Suppressor macrophage treated with lipopolysaccharide for 1 hour (primary cell): ENCODE results near the gene AAMP.

ENCODE experiments used
- DNase-seq, 3 donors: peaks; one replicate each; pipeline ENCODE4 v3.0.0-alpha.2; 2020 to 2022

AAMP gene

DNA sequence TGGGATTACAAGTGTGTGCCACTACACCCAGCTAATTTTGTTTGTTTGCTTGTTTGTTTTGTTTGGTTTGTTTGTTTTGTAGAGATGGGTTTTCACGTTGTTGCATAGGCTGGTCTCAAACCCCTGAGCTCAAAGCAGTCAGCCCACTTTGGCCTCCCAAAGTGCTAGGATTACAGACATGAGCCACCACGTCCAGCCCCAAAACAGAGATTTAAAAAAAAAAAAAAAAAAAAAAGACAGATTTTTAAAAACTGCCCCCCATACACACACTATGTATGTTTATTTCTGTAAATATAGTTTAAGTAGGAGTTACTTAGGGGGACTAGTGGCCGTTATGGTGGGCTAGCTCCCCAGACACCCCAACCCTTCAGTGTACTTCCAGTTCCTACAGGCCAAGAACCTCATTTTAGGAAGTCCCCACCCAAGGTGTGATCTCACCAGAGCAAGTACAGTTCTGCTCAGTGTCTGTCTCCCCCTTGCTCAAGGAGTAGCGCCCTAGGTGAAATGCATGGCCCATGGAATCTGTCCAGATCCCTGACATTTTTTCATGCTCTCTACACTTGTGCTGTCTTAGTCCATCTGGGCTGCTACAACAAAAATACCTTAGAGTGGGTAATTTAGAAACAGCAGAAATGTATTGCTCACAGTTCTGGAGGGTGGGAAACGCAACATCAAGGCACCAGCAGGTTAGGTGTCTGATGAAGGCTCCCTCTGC is 23.9 kb upstream of the AAMP start:
- DNase-seq, result peak; percentile 53 to 70 (median 60)

DNA sequence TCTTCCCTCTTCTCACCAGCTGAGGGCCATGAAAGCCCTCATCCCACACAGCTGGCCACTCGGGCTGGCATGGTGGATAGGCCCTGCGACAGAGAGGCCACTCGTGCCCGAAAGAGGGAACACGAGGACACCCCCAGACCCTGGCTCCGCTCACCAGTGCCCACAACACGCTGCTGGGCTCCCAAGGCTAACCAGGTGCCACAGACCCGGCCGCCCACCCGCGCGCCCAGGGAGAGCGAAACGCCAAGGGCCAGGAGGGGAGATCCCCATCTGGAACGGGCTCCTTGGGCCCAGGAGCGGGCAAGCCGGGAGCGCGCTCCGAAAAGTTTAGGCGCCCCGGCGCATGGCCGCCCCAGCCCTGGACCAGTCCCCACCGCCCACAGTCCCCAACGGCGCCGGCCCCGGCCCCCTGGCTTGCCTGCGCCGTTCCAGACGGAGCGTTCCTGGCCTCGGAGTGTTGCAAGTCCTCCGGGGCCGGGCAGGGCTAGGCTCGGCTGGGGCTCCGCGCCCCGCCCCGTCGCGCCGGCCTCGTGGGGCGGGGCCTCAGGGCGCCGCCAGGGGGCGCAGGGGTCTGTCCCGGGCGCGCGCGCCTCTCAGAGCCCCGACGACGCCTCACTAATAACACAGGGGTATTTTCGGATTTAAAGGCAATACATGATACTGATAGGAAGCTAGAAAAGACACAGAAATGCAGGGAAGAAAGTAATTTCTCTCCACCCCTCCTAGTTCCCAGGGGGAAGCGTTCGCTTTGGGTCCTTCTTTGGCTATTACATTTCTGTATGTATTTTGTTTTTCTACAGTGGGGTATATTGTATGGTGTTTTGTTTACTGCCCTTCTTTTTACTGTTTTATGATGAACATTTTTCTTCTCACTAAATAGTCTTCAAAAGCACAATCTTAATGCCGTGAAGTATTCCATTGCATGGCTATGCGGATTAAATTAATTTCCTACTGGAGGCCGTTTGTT is 22.4 kb upstream of the AAMP start, which contains the start of gene TMBIM1:
Gene TMBIM1 (minus strand): TSS at position 456 of the 967 bp plus-strand sequence. CDS start 10,362 bp downstream, outside the sequence.
- peak; percentile 85 to 97 (median 93) for DNase-seq

DNA sequence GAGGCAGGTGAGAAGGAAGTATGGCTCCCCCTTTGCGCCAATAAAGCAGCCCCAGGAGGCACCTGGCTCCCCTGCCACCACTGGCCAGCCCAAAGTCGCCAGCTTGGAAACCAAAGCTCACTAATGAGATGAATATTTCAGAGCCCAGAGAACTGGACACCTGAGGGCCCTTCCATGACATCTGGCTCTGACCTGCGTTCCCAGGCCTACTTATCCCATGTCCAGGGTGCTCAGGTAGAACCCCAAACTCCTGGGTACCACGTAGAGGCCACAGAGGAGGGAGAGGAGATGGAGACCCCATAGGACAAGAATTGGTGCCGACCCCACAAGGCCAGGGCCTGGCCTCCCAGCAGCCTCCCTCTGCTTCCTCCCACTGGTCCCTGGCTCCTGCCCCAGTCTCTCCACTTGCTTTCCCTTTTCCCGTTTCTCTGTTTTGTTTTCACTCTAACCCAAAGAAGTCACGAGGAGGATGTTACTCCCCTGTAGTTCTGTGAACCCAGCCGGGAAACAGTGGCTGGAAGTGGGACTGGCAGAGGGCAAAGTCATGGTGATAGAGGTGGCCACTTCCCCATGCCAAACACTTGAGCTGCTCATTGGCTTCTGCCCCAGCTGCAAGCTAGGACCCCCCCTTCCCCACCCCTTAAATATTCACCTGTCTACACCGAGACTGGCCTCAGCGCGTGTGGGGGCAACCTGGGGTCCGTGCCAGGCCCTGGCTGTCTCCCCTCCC is 21.5 kb upstream of the AAMP start:
- peak; percentile 72 to 89 (median 83) for DNase-seq

DNA sequence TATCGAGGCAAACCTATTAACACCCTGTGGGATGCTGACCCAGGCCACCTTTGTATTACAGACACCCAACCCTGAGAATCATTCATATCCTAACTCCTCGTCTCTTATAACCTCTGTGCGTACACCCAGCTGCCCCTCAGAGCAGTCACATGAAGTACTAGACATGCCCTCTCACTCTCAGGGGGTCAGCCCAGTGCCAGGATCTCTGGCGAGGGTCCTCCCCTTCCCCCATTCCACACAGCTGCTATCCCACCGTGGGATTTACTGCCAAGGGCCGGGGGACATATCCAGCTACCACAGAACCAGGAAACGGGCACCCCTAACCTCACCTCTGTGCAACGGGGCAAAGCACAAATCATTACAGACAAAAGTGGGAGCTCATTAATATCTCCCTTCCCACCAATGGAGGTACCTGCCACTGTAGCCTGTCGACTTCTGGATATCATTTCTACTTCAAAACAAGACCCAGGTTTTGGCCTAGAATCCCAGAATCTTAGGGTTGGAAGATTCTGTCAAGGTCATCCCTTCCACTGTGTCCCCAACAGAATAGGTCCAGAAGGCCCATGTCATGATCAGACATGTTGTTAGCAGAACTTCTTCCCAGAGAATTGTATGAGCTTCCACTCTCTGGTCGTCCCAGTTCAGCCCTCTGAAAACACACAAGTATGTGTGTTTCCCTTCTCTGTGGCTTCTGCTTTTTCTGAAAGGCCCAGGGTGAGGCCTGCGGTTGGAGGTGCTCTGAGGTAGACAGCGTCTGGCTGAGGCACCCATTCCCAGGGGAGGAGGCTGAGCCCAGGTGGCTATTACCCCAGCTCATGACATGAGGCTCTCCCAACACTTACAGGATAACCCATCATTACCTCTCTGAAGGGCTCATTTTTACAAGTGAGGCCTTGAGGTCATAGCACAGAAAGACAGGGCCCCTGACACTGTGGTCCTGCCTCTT is 20.7 kb upstream of the AAMP start:
- DNase-seq, result peak; percentile 60 to 63 (median 61)

DNA sequence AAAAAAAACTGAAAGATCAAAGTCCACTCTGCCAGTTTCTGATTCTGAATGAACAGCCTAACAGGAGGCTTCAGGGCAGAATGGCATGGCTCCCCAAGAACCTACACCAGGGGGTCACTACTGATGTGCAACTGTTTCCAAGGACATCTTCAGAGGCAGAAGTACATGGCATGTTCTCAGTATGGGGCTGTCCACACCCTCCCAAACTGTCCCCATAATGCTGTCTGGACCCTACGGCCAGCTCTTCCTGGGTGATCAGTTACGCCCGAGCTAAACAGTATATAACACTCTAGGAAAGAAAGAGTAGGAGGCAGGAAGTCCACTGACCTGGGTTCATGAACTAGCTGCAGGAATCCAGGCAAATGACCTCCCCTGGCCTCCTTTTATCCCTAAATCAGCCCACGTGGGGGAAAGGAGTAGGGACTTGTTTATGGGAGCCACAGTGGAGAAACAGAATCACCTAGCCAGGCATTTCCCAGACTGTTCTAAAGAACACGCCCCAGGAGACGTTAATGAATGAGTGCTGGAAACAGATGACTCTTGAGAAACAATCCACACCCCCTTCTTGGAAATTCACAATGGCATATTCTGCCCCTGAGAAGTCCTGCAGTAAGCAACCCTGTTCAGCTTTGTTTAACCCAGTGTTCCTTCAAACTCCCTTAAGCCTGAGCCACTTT is 19.8 kb upstream of the AAMP start:
- peak; percentile 46 to 70 (median 51) for DNase-seq

DNA sequence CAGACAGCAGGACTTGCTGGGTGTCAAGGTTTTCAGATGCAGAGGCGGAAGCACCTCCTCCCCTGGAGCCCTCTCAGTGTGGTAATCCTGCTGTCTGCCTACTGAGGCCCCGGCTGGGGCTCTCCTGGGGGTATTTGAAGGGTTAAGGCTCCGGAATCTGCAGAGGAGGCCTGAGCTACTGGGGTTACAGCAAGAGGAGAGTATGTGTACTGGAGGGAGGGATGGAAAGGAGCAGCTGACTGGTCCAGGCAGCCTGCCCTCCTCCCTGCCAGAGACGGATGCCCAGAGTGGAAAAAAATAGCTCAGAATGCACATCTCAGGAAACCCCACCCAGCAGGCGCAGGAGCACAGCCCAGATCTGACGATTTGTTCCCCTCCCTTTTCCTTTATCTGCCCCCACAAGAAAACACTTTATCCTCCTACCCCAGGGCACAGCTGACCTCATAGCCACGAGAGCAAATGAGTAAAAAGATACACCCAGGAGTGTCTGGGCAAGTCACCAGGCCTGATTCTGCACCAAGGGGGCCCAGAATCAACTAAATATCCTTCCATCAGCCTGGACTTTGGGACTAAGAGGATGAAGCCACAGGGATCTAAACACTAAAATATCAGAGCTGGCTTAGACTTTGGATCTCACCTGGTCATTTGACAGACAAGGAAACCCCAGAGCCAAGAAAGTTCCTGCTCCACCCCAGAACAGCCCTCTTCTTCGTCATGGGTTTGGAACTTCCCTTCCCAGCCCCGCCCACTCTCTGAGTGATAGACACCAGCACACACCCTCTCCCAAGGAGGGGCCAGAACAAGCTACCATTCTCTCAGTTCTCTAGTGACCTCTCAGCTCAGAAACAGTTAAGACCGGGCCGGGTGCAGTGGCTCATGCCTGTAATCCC is 16.9 kb upstream of the AAMP start:
- DNase-seq, result peak; percentile 97 to 99 (median 98)

DNA sequence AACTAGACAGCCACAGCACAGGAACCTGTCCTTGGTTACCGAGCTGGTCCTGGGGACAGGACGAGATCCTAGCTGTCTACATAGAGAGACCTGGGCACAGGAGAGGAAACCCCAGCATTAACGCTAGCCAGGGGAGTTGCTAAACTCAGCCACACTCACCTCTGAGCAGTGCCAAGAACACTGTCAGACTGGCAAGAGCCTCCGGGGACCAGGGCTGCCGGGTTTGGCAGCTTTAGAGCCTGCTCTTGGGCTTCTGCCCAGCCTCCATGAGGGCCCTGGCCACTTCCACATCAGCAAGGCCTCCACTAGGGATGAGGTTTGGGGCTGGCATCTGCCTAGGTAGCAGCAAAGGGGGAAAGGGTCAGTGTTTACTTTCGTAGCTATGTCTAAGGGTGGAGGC is 15.7 kb upstream of the AAMP start:
- DNase-seq, result no peak

DNA sequence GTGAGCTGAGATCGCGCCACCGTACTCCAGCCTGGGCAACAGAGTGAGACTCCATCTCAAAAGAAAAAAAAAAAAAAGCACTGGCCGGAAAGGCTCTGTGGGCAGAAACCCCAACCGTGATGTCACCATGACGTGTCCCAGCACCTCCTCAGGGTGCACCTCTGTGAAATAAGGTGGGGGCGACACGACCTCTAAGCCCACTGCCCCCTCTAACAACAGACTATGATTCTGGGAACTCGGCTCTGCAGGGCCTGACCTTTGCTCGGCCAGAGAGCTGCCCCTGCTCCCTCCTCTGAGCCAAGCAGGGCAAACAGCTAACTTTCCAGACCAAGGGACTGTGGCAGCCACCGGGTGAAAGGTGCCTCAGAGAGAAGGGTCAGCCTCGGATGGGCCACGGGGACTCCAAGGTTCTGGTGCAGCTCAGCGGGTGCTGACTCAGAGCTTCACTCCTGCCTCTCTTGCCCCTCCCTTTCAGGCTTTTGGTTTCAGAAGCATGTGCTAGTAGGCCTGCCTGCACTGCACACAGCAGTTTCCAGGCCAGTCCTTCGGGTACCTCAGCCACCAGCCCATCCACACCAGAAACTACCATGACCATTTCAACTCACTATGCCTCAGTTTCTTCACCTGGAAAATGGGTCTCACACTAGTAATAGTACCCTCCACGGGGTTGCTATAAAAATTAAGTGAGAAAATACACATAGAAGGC is 14.3 kb upstream of the AAMP start:
- peak; percentile 63 to 72 (median 69) for DNase-seq

DNA sequence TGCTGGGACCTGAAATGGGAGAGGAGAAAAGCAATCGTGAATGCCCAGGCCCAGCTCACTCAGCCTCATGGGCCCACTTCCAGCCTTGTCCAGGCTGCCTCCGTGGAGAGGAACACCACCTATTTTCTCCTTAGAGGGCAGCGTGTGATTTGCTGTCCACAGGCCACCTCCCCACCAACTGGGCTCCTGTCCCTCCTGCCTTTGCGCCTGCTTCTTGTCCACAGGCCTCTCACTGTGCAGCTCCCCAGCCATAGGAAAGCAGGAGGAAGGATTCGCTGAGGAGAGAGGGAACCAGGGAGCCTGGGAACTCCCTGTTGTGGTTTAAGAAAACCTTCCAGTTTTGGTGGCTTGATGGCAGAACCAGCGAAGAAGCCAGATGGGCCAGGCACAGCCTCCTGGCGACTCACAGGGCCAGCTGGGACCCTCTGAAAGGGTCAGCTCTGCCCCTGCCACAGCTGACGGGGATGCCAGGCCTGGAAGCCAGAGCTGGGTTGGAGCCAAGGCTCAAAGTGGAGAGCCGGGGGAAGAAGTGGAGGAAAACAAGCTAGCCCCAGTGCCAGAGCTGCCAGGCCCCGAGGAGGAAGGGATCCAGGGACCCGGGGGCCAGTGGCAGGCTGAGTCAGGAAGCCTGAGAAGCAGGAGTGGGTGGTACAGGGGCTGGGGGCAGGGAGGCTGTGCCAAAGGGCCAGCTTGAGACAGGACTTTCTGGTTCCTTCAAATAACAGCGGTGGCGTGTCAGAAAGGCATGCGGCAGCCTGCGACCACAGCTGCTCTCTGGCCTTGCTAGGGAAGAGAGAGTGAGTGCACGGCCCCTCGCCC is 12.4 kb upstream of the AAMP start:
- peak; percentile 44 to 67 (median 62) for DNase-seq

DNA sequence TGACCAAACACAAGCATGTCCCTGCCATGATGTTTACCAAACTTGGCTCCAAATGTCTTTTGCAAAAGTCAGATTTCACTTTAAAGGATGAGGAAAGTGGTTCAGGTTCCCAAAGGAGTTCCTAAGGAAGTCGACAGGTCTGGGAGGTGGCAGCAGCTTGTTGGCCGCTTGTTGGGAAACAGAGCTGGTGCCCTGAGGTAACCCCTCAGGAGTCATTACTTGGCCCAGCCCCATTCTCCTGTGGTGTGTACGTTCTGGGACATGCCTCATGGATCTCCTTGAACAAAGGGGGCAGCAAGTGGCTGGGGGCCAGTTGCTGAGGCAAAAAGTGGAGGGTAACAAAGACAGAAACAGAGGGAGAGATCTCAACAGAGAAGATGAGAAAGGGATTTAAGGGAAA is 11.5 kb upstream of the AAMP start:
- DNase-seq, result no peak

DNA sequence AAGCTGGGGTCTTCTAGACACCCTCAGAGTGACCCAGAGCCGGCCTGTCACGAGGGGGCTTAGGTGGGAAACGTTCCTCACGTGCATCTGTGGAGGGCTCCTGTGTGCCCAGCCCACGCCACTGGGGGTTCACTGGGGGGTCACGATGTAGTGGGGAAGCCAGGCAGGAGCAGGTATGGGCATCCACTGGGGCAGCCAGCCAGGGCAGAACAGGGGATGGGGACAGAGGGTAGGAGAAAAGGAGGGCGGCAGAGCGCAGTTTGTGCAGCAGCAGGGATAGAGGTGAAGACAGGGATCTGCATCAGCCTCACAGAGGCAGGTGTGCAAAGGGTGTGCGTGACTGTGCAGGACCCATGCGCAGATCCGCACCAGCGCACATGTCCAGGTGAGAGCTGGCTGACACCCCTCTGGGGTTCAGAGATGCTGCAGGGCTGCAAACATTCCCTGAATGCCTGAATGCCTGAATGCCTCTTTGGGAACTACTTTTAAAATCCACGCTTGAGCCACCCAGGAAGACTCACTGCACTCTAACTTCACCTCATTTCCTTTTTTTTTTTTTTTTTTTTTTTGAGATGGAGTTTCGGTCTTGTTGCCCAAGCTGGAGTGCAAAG is 10.4 kb upstream of the AAMP start:
- DNase-seq, result no peak

DNA sequence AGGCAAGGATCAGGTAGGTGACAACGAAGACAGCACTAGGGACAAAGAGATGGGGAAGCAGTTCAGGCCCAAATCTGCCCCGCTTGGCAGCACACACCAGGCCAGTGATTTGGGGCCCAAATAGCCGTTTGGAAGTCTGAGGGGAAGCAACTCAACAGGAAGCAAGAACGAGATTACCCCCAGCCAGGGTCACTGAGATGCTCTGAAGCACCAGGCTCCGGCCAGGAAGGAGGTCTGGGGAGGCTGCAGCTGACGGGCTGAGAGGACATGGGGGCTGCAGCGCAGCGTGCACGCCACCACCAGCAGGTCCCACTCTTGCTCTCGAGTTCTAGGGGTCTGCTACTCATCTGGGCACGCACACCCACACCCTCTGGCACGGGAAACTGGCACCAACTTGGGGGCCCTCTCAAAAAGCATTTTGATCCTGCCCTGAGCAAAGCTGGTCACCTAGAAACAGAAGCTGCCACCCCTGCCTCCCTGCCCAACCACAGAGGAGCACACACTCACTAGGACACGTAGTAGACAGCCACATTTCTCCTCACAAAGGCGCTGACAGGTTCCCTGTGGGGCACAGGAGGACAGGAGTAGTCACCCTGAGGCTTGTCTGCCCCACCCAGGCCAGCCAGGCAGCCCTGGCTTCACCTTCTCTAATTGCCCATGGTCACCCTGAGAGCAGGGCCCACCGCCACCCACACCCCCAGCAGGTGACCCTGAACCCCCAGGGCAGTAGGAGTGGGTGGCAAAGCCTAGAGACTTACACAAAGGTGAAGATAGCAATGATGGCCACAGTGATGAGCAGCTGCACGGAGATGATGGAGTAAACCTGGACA is 8.8 kb upstream of the AAMP start:
- DNase-seq, result no peak

DNA sequence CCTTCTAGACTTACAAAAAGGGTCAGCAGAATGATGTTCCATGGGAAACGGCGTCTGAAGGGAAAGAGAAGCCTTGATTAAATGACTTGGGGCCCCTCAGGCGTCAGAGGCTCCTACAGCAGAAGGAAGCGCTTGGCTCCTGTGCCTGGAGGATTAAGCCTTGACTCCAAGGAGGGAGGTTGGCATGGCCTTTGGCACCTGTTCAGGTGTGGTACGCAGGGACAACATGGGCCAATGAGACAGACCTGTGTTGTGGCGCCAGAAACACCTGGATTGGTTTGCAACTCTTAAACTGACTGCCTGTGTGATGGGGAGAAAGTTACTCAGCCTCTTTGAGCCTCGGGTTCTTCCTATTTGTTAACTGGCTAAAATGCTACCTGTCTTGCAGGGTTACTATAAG is 8.0 kb upstream of the AAMP start:
- DNase-seq, result no peak

DNA sequence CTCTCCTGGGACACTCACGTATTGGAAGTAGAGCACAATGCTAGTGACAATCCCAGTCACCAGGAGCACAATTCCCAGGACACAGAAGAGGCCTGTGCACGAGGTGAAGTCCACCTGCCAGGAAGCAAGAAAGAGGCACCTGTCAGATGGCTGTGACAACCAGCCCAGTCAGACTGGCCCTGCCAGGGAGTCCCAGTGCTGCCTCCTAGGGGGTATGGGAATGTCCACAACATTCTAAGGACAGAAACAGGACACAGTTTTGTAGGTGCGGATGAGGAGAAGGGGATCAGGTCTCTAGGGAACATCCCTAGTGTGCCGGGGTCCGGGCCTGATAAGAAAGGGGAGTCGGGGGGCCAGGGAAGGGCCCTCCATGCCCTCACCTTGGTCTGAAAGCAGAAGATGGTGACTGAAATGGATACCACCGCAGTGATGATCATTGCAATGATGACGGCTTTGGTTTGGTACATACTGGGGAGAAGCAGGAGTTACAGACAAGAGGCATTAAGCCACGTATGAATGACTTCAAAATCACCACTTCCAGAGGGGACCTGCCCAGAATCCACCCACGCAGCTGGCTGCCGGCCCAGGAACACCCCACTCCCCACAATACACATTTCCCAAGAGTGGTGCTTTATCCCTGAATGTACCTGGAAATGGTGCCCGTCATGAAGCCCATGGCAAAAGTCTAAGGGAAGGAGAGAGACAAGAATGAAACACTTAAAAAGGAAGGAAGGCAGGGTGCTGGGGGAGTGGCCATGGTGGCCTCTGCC is 7.2 kb upstream of the AAMP start:
- DNase-seq, result no peak

DNA sequence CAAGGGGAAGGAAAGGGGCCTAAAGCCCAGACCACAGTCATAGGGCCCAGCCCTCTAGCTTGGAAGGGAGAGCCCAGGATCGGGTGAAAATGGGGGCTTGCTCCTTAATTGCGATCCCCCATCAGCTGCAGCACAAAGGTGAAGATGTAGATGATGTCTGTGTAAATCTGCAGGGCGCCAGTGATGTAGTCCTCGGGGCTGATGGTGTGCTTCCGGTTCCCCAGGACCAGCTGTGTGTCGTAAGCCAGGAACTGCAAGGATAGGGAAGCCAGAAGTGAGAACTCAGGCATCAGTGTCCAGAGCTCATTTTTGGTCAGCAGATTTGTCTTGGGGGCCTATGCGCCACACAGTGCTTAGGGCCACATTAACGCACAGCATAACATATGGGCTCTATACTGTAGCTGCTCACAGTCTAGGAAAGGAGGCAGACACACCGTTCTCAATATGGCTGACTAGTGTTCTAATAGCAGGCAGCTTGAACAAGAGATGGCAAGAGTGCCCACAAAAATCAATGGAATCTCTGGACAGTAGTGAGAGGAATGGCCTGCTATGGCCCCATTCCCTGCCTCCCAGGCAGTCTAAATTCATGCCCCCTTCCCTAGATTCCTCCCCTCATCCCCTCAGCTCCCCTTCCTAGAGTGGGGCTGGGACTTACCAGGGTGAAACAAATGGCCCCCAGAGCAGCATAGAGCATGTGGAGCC is 5.6 kb upstream of the AAMP start:
- DNase-seq, result peak in 2 of 3 donors; percentile 48 to 58

DNA sequence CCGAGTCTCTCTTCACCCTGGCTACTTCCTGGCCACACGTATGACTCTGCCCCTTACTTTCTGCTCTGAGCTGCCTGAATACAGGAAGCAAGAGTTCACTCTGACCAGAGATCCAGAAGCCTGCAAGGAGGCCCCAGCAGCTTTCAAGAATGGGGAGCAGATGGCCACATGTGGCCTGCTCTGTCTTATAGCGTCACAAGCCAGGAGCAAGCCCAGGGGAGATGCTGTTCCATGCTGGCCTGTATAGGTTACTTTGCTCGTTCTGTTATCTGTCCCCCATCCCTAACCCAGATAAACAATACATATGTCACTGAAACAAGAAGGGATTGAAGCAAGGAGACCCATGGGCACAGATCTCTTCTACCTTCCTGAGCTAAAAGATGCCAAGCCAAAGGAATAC is 4.6 kb upstream of the AAMP start:
- DNase-seq, result no peak
